ENCODE data around the gene SLC10A3. TPM values are rescaled to one million over a fixed set of nuclear protein-coding genes. Genes with fewer than 3 reads are reported as not detected.

Gene SLC10A3
- total and polyA plus RNA-seq, 2 of the 8 experiments (the other 6 are each of a cell fraction or from before 2014, with no cell fraction given): 6.8 to 9.5 TPM

DNA sequence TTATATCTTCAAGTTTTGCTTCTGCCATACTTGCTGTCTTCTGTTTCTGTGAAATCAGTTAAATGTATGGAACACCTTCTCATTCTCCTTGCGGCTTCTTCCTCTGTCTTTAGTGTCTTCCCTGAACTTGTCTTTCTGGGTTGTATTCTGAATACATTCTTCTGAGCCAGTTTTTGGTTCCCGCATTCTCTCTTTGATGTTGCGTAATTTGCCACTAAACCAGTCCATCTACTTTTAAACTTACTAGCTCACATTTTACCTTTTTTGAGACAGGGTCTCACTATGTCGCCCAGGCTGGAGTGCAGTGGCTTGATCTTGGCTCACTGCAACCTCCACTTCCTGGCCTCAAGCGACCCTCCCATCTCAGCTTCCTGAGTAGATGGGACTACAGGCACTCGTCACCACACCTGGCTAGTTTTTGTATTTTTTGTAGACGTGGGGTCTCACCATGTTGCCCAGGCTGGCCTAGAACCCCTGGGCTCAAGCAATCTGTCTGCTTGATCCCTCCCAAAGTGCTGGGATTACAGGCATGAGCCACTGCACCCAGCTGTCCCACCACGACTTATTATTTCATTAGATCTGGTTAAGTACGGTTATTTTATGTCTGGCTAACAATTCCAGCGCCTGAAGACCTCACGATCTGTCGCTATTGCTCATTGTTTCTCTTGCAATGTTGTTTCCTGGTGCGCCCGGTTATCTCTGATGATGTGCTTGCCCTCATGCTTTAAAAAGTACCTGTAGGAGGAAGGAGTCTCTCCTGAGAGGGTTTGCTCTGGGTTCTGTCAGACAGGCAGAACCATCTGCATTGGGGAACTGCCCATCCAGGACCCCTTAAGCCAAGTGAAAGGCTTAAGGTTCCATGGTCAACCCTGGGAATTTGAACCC lies 35.4 kb upstream of the SLC10A3 start:
- no peaks in the 10 kb centered on the region for H3K79me1 ChIP-seq (ENCODE audit: low read depth, low read length)
- H3K14ac ChIP-seq (ENCODE audit: insufficient read length): no peak overlapping the region
- DNase-seq (ENCODE audit: low read depth in 1 of 2, low spot score in 2 of 2) (no peak), FAIRE-seq (no peak)
- no peaks in the 10 kb centered on the region for H3K9me3 ChIP-seq (ENCODE audit: insufficient read depth in 2 of 2, low read depth in 1 of 2, low read length in 1 of 2)
- H3K27me3 ChIP-seq (replicated peaks in 1 of 4; ENCODE audit: control insufficient read depth in 3 of 4, extremely low read depth in 1 of 4, insufficient read depth in 3 of 4, low read length in 3 of 4): peaks cover 0 to 11% (median 2%) of the 10 kb centered on the region in 4 experiments; a peak in 4 of 7 replicates
- H3K79me2 ChIP-seq (ENCODE audit: control insufficient read depth in 1 of 2, insufficient read depth in 2 of 2, low read length in 2 of 2): no peaks in the 10 kb centered on the region
- no peak overlapping the region for H3K23ac ChIP-seq (ENCODE audit: insufficient read length)
- no peak overlapping the region for H2BK15ac ChIP-seq (ENCODE audit: low read length)
- H3K23me2 ChIP-seq (ENCODE audit: low read depth, low read length): peaks cover 2% of the 10 kb centered on the region; the same call in 1 of the 2 replicates
- H2AK5ac ChIP-seq (ENCODE audit: low read depth, low read length): no peak overlapping the region
- no peak overlapping the region for H4K5ac ChIP-seq (ENCODE audit: insufficient read length, low read depth, low read length)
- H2BK120ac ChIP-seq (replicated peaks; ENCODE audit: low read depth, low read length): no peak overlapping the region
- no peak overlapping the region for H3K9ac ChIP-seq (replicated peaks in 1 of 4; ENCODE audit: extremely low read depth in 1 of 4, low read depth in 3 of 4, low read length in 3 of 4)
- H2AFZ ChIP-seq (ENCODE audit: low read length): no peak overlapping the region
- H3K27ac ChIP-seq (ENCODE audit: low read depth, low read length): no peak overlapping the region
- H3K56ac ChIP-seq (replicated peaks; ENCODE audit: insufficient read length, low read depth, low read length): no peak overlapping the region
- H2BK5ac ChIP-seq (ENCODE audit: low read depth, low read length): no peak overlapping the region
- no peak overlapping the region for H3K18ac ChIP-seq (ENCODE audit: extremely low read depth, low read length)
- no peak overlapping the region for H4K8ac ChIP-seq (ENCODE audit: extremely low read depth, insufficient read depth, low read length)
- H3K4me3 ChIP-seq (ENCODE audit: extremely low read depth in 1 of 4, insufficient read depth in 2 of 4, low read depth in 3 of 4, low read length in 4 of 4): no peak overlapping the region
- H3K36me3 ChIP-seq (ENCODE audit: control insufficient read depth in 2 of 4, insufficient read depth in 4 of 4, low read length in 3 of 4): no peaks in the 10 kb centered on the region
- no peaks in the 10 kb centered on the region for H4K20me1 ChIP-seq (replicated peaks in 1 of 2; ENCODE audit: control insufficient read depth in 1 of 2, insufficient read depth in 2 of 2, low read length in 2 of 2)
- ChIA-PET POLR2A (ENCODE audit: partially characterized antibody) (interaction anchor here (0.9 to 1.0 kb wide), 2 partner anchors 9 to 11 kb away, joined by 4 read pairs; no protein-coding TSS in a partner anchor), CTCF (ENCODE audit: partially characterized antibody) (interaction anchor here (0.8 to 1.8 kb wide), 7 partner anchors 9 to 153 kb away, joined by 3 to 7 read pairs (median 3); no protein-coding TSS in a partner anchor)
- H2BK20ac ChIP-seq (ENCODE audit: low read length): no peak overlapping the region
- H3K4me1 ChIP-seq (replicated peaks in 1 of 4; ENCODE audit: control insufficient read depth in 3 of 4, insufficient read depth in 4 of 4, low read length in 3 of 4): 0 out of 7 replicates have a peak, but pooled peaks cover 0 to 3% (median 0%) of the 10 kb centered on the region in 4 experiments
- no peak overlapping the region for H3K4me2 ChIP-seq (ENCODE audit: insufficient read depth in 1 of 2, low read depth in 2 of 2, low read length in 2 of 2)
- no peak overlapping the region for H3K4ac ChIP-seq (replicated peaks; ENCODE audit: insufficient read length, low read depth, low read length)
- no peak overlapping the region for H4K91ac ChIP-seq (replicated peaks; ENCODE audit: insufficient read length, low read length)
- WGBS, 2 experiments (ENCODE audit: extremely low coverage in 1 of 2, insufficient coverage in 1 of 2, insufficient read length in 1 of 2, insufficient replicate concordance in 2 of 2, low coverage in 1 of 2, low lambda C conversion rate in 2 of 2, missing lambda C conversion rate in 1 of 2): 92% methylated on average over 13 of the region's 14 CpGs; no CpG with 5 or more reads in 1 of the 2 experiments
- no peak overlapping the region for H2BK12ac ChIP-seq (ENCODE audit: low read depth, low read length)
- TF ChIP-seq KDM5A (IDR thresholded peaks at IDR 0.05; ENCODE audit: low read length) (no peak), YY1 (IDR thresholded peaks at IDR 0.05; ENCODE audit: low read depth, low read length) (no peak), CHD2 (IDR thresholded peaks at IDR 0.05; ENCODE audit: low read length) (no peak), BACH1 (IDR thresholded peaks at IDR 0.05; ENCODE audit: low read length) (no peak), ATF3 (IDR thresholded peaks at IDR 0.05; ENCODE audit: insufficient read depth, low read depth, low read length) (no peak), HDAC2 (IDR thresholded peaks at IDR 0.05; ENCODE audit: borderline replicate concordance in 1 of 2, low read depth in 2 of 2, low read length in 2 of 2) (no peak), RNF2 (IDR thresholded peaks at IDR 0.05; ENCODE audit: borderline replicate concordance, low read depth, low read length, missing control alignments, poor library complexity, severe bottlenecking) (no peak)
- TF ChIP-seq, protein P1, sequence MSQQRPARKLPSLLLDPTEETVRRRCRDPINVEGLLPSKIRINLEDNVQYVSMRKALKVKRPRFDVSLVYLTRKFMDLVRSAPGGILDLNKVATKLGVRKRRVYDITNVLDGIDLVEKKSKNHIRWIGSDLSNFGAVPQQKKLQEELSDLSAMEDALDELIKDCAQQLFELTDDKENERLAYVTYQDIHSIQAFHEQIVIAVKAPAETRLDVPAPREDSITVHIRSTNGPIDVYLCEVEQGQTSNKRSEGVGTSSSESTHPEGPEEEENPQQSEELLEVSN (IDR thresholded peaks at IDR 0.05): no peak
- TF ChIP-seq, protein P2, sequence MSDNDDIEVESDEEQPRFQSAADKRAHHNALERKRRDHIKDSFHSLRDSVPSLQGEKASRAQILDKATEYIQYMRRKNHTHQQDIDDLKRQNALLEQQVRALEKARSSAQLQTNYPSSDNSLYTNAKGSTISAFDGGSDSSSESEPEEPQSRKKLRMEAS (IDR thresholded peaks at IDR 0.05): no peak

Measured in H1 (cell line).